ENCODE measurements around the gene ABCA7. TPM values are rescaled to one million over a fixed set of nuclear protein-coding genes. Genes with fewer than 3 reads are reported as not detected.

Gene ABCA7
- total and polyA plus RNA-seq, 2 of the 13 experiments (the other 11 are each of a cell fraction or from before 2014, with no cell fraction given): 4.4 to 32.4 TPM

DNA sequence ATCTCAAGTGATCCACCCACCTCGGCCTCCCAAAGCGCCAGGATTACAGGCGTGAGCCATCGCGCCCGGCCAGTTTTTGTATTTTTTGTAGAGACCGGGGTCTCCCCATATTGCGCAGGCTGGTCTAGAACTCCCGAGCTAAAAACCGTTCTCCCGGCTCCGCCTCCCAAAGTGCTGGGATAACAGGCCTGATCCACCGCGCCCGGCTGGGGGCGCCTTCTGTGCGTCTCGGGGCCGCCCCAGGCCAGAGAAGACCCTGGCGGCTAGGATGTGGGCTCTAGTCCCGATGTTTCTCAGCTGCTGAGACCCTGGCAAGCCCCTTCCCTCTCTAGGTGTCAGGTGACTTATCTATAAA, 30.6 kb downstream of the ABCA7 start (continued):
- TF ChIP-seq RNF219 (CRISPR knock-in tag; IDR thresholded peaks at IDR 0.05): no peak
- TF ChIP-seq, protein P1, sequence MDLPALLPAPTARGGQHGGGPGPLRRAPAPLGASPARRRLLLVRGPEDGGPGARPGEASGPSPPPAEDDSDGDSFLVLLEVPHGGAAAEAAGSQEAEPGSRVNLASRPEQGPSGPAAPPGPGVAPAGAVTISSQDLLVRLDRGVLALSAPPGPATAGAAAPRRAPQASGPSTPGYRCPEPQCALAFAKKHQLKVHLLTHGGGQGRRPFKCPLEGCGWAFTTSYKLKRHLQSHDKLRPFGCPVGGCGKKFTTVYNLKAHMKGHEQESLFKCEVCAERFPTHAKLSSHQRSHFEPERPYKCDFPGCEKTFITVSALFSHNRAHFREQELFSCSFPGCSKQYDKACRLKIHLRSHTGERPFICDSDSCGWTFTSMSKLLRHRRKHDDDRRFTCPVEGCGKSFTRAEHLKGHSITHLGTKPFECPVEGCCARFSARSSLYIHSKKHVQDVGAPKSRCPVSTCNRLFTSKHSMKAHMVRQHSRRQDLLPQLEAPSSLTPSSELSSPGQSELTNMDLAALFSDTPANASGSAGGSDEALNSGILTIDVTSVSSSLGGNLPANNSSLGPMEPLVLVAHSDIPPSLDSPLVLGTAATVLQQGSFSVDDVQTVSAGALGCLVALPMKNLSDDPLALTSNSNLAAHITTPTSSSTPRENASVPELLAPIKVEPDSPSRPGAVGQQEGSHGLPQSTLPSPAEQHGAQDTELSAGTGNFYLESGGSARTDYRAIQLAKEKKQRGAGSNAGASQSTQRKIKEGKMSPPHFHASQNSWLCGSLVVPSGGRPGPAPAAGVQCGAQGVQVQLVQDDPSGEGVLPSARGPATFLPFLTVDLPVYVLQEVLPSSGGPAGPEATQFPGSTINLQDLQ (CRISPR knock-in tag; IDR thresholded peaks at IDR 0.05): no peak
- TF ChIP-seq ZNF513 (CRISPR knock-in tag; conservative IDR thresholded peaks at IDR 0.05): no peak
- no peak for TF ChIP-seq MLLT10 (CRISPR knock-in tag; IDR thresholded peaks at IDR 0.05)
- TF ChIP-seq KDM5A (IDR thresholded peaks at IDR 0.05; ENCODE audit: borderline replicate concordance, low read length): no peak
- TF ChIP-seq ISL2 (CRISPR knock-in tag; IDR thresholded peaks at IDR 0.05): no peak

All from HepG2 (cell line).